Activated CD8-positive, alpha-beta memory T cell treated with anti-CD3 and anti-CD28 coated beads for 24 hours (primary cell): ENCODE data around the gene CD302.
A peak's percentile ranks its signal among the peaks of the same experiment; 100 is the strongest.
"Not testable (repeated sequence)": the region's sequence is repeated elsewhere in the genome, so short reads cannot be mapped to it uniquely, and the experiment has no call there.

Source experiments
- DNase-seq: peaks from one replicate; pipeline ENCODE4 v3.0.0-alpha.2; 2020

The CD302 gene, protein sequence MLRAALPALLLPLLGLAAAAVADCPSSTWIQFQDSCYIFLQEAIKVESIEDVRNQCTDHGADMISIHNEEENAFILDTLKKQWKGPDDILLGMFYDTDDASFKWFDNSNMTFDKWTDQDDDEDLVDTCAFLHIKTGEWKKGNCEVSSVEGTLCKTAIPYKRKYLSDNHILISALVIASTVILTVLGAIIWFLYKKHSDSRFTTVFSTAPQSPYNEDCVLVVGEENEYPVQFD

GRCh38 chr2:159797543-159798375, at the start of gene CD302:
Gene CD302 (minus strand): TSS chr2:159798208. CDS start chr2:159798198, 10 bp downstream.
- peak; percentile 69 for DNase-seq

GRCh38 chr2:159846564-159846963, 48.6 kb upstream of the CD302 start:
- DNase-seq: no peak

DNA sequence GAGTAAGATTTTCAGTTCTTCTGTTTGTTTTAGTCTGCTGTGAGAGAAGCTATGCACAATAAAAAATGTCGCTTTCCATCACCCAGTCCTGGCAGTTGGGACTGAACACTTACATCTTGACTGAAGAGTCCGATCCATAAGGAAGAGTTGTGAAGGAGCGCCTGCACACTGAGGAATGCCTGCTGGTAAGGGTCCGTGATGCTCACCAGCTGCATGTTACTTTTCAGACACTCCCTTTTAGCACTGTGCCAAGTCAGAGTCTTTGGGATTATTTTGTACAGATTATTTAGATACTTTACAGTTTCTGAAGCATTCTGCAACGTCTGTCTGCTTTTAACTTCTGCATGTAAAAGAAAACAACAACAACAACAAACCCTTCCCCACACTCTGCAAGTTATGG, 42.6 kb upstream of the CD302 start:
- no peak for DNase-seq

GRCh38 chr2:159832858-159833257, 34.9 kb upstream of the CD302 start:
- no peak for DNase-seq

- no peak for DNase-seq
These were observed 34.0 kb upstream of the CD302 start for GRCh38 chr2:159832026-159832425.

DNA sequence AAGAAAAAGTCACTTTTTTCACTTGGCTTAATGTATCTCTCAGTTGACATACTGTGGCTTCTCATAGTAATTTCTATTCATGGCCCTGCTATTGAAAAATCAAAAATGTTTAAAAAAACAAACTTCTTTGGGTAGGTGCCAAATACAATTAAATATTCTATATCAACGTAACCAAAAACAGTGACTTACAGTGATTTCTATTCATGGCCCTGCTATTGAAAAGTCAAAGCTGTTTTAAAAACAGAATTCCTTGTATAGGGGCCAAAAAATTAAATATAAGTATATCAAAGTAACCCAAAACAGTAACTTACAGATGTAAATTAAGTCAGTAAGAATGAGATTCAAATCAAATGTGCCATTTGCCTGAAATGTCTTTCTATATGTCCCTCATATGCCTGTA, 31.4 kb upstream of the CD302 start:
- no peak for DNase-seq

DNA sequence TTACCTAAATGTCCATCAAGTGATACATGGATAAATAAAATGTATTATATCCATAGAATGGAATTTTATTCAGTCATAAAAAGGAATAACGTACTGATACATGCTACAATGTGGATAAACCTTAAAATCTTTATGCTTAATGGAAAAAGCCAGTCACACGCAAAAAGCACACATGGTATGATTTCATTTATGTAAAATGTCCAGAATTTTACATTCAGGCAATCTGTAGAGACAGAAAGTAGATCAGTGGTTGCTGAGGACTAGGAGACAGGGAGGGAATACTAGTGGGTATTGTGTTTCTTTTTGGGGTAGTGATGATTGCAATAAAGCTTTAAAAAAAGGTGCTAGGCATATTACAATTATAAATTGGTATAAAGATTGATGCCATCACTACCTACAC, 30.7 kb upstream of the CD302 start:
- DNase-seq: no peak

GRCh38 chr2:159822478-159822833, 24.4 kb upstream of the CD302 start:
- not testable (repeated sequence) for DNase-seq

DNA sequence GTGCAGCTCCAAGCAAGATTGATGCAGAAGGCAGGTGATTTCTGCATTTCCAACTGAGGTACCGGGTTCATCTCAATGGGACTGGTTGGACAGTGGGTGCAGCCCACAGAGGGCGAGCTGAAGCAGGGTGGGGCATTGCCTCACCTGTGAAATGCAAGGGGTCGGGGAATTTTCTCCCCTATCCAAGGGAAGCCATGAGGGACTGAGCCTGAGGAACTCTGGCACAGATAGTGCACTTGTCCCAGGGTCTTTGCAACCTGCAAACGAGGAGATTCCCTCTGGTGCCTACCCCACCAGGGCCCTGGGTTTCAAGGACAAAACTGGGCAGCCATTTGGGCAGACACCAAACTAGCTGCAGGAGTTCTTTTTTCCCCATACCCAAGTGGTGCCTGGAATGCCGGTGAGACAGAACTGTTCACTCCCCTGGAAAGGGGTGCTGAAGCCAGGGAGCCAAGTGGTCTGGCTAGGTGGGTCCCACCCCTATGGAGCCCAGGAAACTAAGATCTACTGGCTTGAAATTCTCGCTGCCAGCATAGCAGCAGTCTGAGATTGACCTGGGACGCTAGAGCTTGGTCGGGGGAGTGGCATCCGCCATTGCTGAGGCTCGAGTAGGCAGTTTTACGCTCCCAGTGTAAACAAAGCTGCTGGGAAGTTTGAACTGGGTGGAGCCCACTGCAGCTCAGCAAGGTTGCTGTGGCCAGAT, 23.9 kb upstream of the CD302 start:
- DNase-seq: not testable (repeated sequence)

DNA sequence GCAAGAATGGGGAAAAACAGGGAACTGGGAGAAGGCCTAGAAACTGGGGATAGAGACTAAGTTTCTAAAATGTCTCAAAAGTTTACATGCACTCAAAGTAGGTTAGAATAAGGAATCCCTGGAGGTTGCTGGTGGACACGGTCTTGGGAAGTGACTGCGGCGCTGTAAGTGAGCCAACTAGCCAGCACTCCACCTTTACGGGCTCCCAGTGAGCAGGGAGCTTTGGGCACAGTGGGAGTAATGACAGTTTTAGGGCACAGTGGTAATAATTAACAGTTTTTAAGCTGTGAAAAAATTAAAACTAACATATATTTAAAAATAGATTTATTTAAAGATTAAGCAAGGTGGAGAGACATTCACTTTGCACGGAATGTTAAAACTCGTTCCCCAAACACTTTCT, 20.9 kb upstream of the CD302 start:
- DNase-seq: no peak

DNA sequence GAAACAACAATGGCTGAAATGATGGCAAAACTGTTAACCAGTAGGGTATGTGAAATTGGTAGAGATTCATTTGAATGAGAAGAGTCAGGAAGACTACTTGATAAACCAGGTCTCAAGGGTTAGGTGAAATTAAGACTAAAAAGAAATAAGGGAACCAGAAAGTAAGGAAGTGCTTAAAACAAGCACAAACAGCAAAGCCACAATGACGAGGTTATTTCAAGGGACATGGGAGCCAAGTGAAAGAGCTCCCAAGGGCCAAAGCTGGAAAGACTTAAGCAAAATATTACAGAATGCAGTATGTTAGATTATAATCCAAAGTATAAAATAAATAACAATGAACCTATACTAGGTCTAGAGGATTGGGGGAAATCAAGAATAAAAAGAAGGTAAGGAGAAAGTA, 19.3 kb upstream of the CD302 start:
- DNase-seq: no peak

GRCh38 chr2:159811232-159811631, 13.2 kb upstream of the CD302 start:
- no peak for DNase-seq

- DNase-seq: no peak
These were observed 10.0 kb upstream of the CD302 start for GRCh38 chr2:159808032-159808425.

DNA sequence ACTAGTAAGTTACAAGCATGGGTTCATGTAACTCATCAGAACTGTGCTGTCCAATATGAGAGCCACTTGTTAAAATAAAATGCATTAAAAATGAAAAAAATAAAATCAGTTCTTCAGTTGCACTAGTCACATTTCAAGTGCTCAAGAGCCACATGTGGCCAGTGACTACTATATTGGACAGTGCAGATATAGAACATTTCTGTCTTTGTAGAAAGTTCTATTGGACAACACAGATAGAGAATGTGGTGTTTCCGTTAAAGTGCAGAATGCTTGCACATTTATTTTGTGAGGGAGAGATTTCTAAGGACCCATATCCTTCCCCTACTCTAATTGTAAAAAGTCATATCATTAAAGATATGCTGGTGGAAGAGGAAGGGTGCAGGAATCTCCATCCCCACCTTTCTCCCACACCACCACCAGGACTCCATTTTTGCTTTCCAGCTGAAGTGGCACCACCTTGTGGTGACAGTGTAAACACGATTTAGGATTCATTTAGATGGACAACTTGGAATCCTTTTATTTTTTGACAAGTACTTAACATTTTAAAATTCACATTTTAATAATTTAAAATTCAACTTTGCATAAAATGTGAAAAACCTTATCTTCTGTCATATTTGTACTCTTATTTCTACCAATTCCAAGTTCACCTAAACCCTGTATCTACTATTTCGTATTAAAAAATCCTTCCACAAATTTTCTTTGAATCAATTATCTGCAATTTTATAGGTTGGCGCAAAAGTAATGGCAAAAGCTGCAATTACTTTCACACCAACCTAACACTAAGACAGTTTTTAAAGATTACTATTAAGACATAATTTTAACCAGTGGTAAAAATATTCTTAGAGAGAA, 9.4 kb upstream of the CD302 start:
- DNase-seq: no peak

GRCh38 chr2:159804941-159805340, 6.9 kb upstream of the CD302 start:
- no peak for DNase-seq

DNA sequence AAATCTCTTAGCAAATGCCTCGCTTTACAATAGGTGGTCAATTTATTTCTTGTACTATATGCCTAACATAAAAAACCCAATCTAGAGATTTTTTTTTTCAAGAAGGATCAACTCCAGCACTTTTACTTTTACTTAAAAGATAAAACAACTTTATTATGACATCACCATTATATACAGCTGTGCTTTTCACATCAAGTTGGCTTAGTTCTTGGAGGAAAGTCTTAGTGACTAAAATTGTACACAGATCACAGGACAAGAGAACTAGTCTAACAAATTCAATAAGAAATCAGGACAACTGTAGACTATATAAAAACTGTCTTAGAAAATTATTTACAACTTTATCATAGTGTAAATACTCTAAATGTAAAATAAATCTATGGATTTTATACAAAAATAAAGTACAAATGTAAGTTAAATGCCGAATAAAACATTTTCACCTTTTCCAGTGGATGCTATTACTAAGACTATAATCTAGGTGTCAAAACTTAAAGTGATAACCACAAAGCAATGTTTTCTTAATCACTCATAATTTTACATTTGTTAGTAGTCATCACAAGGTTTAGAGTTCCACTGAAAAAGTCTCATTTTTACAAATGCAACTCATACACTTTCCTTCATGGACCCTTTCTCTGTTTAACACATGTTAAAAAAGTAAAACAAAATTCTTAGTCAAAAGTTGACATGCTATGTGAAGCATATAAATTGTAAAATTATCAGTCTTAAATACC, 5.4 kb upstream of the CD302 start:
- DNase-seq: no peak

DNA sequence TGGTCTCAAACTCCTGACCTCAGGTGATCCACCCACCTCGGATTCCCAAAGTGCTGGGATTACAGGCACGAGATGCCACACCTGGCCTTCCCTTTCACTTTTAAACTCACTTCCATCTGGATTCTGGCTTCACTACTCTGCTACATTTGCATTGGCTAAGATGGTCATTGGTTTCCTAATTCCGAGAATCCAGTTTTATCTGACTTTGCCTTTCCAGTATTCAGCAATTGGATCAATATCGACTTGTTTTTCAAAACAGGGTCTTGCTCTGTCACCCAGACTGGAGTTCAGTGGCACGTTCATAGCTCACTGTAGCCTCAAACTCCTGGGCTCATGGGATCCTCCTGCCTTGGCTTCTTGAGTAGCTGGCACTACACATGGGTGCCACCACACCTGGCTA, 4.7 kb upstream of the CD302 start:
- DNase-seq: no peak

- DNase-seq: no peak
These were observed 1.8 kb upstream of the CD302 start for GRCh38 chr2:159799833-159800232.

GRCh38 chr2:159798376-159798725, 343 bp upstream of the CD302 start:
- DNase-seq: no peak

DNA sequence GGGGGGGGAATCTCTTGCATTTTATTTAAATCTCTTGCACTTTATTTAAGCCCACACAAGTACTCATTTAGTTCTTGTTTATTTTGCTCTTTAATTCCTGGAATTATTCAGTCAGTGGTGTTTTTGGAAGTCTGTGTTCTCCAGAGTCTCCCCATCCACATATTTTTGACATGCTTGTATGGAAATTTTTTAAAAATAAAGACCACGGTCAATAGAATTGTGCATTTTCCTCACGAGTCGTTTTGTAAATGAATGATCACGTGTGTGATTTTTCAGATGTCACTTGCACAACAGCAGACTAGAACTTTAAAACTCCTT, 824 bp downstream of the CD302 start:
- DNase-seq: no peak

- DNase-seq: no peak
These were observed 1.9 kb downstream of the CD302 start for GRCh38 chr2:159795841-159796690.

- no peak for DNase-seq
These were observed 4.7 kb downstream of the CD302 start for GRCh38 chr2:159793326-159793725.
